ENCODE measurements around the gene PRPF6. TPM values are rescaled to one million over a fixed set of nuclear protein-coding genes. Genes with fewer than 3 reads are reported as not detected.

The PRPF6 gene
- total and polyA plus RNA-seq, 2 donors (not counting 3 experiments of a cell fraction or from before 2014, with no cell fraction given) = 35.3 to 67.4 TPM

GRCh38 chr20:64063389-64064144 lies 82.6 kb downstream of the PRPF6 start:
- Histone ChIP-seq H3K36me3 (ENCODE audit: control insufficient read depth in 2 of 2, extremely low read depth in 1 of 2, insufficient read depth in 2 of 2, low read length in 2 of 2) (no peaks in the 10 kb centered on the region), H3K27ac (ENCODE audit: insufficient read depth, low read depth, low read length) (peak overlapping the region; percentile 20), H3K4me1 (ENCODE audit: control insufficient read depth, extremely low read depth, insufficient read depth, low read length) (peaks cover 18% of the 10 kb centered on the region), H4K20me1 (replicated peaks; ENCODE audit: control insufficient read depth, extremely low read depth, insufficient read depth, low read length) (no peaks in the 10 kb centered on the region), H3K9me1 (replicated peaks; ENCODE audit: control insufficient read depth, extremely low read depth, insufficient read depth, low read length) (no peaks in the 10 kb centered on the region), H3K9ac (replicated peaks; ENCODE audit: extremely low read depth, insufficient read depth, low read length) (peak overlapping the region; percentile 63), H3K4me3 (replicated peaks in 1 of 3; ENCODE audit: insufficient read depth in 1 of 3, low read depth in 1 of 3, low read length in 3 of 3) (peak overlapping the region; percentile 72 to 91 (median 84)), H3K79me2 (ENCODE audit: control insufficient read depth, insufficient read depth, low read length) (peaks cover 6% of the 10 kb centered on the region), H3K9me3 (replicated peaks; ENCODE audit: control insufficient read depth, insufficient read depth, low read length) (no peaks in the 10 kb centered on the region), H2AFZ (ENCODE audit: low read depth, low read length) (peak overlapping the region; percentile 76), H3K27me3 (ENCODE audit: control insufficient read depth in 2 of 2, insufficient read depth in 2 of 2, low read length in 2 of 2) (no peaks in the 10 kb centered on the region), H3K4me2 (ENCODE audit: insufficient read depth, low read length) (peak overlapping the region; percentile 76)
- dilution Hi-C loops (cut with MboI; ENCODE audit: extremely low pct_ligation_motif_present, low sequenced_read_pairs) (no loop called here), intact Hi-C loops (cut with micrococcal nuclease) (loop anchor here (1.0 to 10.0 kb wide), 2 partner anchors 61 to 82 kb away; partner anchors contain the start of gene PRPF6)
- POLR2A ChIA-PET = interaction anchor here (0.8 to 1.4 kb wide), 5 partner anchors 10 to 199 kb away, joined by 3 to 11 read pairs (median 3); partner anchors contain the start of gene TPD52L2
- CTCF ChIA-PET = interaction anchor here (1.0 to 15.2 kb wide), 9 partner anchors 9 to 90 kb away, joined by 3 to 412 read pairs (median 6); partner anchors contain the start of genes C20orf204, OPRL1, PRPF6 and SAMD10
- TF ChIP-seq EZH2 (IDR thresholded peaks at IDR 0.05; ENCODE audit: borderline replicate concordance, low read depth, low read length, severe bottlenecking) (no peak), MYC (IDR thresholded peaks at IDR 0.05; ENCODE audit: low read depth, low read length) (no peak), GATA2 (IDR thresholded peaks at IDR 0.05; ENCODE audit: insufficient read depth, insufficient read length, low read depth, low read length) (no peak), MAX (IDR thresholded peaks at IDR 0.05; ENCODE audit: insufficient read depth, insufficient read length) (no peak), JUN (IDR thresholded peaks at IDR 0.05; ENCODE audit: borderline replicate concordance, insufficient read depth, insufficient read length, low read depth) (no peak), POLR2AphosphoS5 (IDR thresholded peaks at IDR 0.05; ENCODE audit: insufficient read depth, low read depth, low read length) (no peak), CTCF (IDR thresholded peaks at IDR 0.05; ENCODE audit: extremely low read depth in 1 of 2, insufficient read depth in 1 of 2, low read depth in 1 of 2, low read length in 2 of 2) (no peak)
- TSS peak; percentile 53 for BruUV-seq (replicated peaks)
- DNase-seq (ENCODE audit: low read depth, low spot score) (no peak), FAIRE-seq (no peak)
